Measurements from ENCODE around the gene TRAF1. TPM values are rescaled to one million over a fixed set of nuclear protein-coding genes. Genes with fewer than 3 reads are reported as not detected.

The TRAF1 gene
- total and polyA plus RNA-seq, 2 of the 13 experiments (the other 11 are each of a cell fraction or from before 2014, with no cell fraction given): 0.44 to 1.0 TPM

DNA sequence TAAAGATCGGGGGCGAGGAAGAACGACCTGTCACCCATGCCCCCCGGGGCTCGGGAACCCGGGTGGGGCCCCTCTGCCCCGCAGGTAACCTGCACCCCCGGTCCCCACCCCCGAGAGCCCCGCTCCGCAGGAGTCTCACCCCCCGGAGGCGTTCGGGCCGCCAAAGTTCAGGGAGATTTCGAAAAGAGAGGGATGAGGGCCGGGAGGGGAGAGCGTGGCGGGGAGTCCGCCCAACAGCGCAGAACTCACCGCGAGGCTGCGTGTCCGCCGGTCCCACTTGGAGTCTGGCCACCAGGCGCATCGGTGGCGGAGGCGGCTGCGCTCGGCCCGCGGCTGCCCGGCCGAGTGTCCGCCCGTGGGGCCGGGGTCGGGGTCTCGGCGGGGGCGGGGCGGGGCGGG, 49.8 kb downstream of the TRAF1 start, which contains the start of gene PHF19 (continued):
- TF ChIP-seq, protein P1, sequence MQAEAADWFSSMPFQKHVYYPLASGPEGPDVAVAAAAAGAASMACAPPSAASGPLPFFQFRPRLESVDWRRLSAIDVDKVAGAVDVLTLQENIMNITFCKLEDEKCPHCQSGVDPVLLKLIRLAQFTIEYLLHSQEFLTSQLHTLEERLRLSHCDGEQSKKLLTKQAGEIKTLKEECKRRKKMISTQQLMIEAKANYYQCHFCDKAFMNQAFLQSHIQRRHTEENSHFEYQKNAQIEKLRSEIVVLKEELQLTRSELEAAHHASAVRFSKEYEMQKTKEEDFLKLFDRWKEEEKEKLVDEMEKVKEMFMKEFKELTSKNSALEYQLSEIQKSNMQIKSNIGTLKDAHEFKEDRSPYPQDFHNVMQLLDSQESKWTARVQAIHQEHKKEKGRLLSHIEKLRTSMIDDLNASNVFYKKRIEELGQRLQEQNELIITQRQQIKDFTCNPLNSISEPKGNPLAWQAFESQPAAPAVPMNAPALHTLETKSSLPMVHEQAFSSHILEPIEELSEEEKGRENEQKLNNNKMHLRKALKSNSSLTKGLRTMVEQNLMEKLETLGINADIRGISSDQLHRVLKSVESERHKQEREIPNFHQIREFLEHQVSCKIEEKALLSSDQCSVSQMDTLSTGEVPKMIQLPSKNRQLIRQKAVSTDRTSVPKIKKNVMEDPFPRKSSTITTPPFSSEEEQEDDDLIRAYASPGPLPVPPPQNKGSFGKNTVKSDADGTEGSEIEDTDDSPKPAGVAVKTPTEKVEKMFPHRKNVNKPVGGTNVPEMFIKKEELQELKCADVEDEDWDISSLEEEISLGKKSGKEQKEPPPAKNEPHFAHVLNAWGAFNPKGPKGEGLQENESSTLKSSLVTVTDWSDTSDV (CRISPR knock-in tag; IDR thresholded peaks at IDR 0.05): no peak
- no peak for TF ChIP-seq ZNF780A (CRISPR knock-in tag; IDR thresholded peaks at IDR 0.05)
- TF ChIP-seq ZBTB21 (CRISPR knock-in tag; IDR thresholded peaks at IDR 0.05): no peak
- TF ChIP-seq HNRNPUL1 (IDR thresholded peaks at IDR 0.05; ENCODE audit: low read depth, low read length): no peak
- no peak for TF ChIP-seq HES4 (CRISPR knock-in tag; IDR thresholded peaks at IDR 0.05; ENCODE audit: borderline replicate concordance)
- TF ChIP-seq ZNF674 (CRISPR knock-in tag; IDR thresholded peaks at IDR 0.05; ENCODE audit: low read depth): no peak
- TF ChIP-seq YEATS4 (CRISPR knock-in tag; IDR thresholded peaks at IDR 0.05; ENCODE audit: borderline replicate concordance): 0 out of 2 replicates have a peak, but pooled peaks have one; percentile 38
- TF ChIP-seq, protein P2, sequence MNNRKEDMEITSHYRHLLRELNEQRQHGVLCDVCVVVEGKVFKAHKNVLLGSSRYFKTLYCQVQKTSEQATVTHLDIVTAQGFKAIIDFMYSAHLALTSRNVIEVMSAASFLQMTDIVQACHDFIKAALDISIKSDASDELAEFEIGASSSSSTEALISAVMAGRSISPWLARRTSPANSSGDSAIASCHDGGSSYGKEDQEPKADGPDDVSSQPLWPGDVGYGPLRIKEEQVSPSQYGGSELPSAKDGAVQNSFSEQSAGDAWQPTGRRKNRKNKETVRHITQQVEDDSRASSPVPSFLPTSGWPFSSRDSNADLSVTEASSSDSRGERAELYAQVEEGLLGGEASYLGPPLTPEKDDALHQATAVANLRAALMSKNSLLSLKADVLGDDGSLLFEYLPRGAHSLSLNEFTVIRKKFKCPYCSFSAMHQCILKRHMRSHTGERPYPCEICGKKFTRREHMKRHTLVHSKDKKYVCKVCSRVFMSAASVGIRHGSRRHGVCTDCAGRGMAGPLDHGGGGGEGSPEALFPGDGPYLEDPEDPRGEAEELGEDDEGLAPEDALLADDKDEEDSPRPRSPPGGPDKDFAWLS (CRISPR knock-in tag; IDR thresholded peaks at IDR 0.05; ENCODE audit: borderline replicate concordance): no peak
- TF ChIP-seq ZNF33B (CRISPR knock-in tag; IDR thresholded peaks at IDR 0.05): no peak
- TF ChIP-seq, protein P3, sequence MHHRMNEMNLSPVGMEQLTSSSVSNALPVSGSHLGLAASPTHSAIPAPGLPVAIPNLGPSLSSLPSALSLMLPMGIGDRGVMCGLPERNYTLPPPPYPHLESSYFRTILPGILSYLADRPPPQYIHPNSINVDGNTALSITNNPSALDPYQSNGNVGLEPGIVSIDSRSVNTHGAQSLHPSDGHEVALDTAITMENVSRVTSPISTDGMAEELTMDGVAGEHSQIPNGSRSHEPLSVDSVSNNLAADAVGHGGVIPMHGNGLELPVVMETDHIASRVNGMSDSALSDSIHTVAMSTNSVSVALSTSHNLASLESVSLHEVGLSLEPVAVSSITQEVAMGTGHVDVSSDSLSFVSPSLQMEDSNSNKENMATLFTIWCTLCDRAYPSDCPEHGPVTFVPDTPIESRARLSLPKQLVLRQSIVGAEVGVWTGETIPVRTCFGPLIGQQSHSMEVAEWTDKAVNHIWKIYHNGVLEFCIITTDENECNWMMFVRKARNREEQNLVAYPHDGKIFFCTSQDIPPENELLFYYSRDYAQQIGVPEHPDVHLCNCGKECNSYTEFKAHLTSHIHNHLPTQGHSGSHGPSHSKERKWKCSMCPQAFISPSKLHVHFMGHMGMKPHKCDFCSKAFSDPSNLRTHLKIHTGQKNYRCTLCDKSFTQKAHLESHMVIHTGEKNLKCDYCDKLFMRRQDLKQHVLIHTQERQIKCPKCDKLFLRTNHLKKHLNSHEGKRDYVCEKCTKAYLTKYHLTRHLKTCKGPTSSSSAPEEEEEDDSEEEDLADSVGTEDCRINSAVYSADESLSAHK (CRISPR knock-in tag; IDR thresholded peaks at IDR 0.05; ENCODE audit: borderline replicate concordance): no peak
- TF ChIP-seq ZFX (CRISPR knock-in tag; IDR thresholded peaks at IDR 0.05; ENCODE audit: low read depth): 0 out of 2 replicates have a peak, but pooled peaks have one; percentile 36
- TF ChIP-seq, protein P4, sequence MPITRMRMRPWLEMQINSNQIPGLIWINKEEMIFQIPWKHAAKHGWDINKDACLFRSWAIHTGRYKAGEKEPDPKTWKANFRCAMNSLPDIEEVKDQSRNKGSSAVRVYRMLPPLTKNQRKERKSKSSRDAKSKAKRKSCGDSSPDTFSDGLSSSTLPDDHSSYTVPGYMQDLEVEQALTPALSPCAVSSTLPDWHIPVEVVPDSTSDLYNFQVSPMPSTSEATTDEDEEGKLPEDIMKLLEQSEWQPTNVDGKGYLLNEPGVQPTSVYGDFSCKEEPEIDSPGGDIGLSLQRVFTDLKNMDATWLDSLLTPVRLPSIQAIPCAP (CRISPR knock-in tag; IDR thresholded peaks at IDR 0.05; ENCODE audit: low read depth): no peak
- TF ChIP-seq ZBTB42 (CRISPR knock-in tag; IDR thresholded peaks at IDR 0.05): no peak
- peak; percentile 57; the same call in 1 of the 2 replicates for TF ChIP-seq KDM1A (CRISPR knock-in tag; IDR thresholded peaks at IDR 0.05)
- no peak for TF ChIP-seq ZSCAN29 (CRISPR knock-in tag; conservative IDR thresholded peaks at IDR 0.05)
- peak; percentile 33; the same call in 1 of the 2 replicates for TF ChIP-seq ZFY (CRISPR knock-in tag; IDR thresholded peaks at IDR 0.05)
- peak; percentile 37; the same call in 1 of the 2 replicates for TF ChIP-seq ZNF777 (CRISPR knock-in tag; IDR thresholded peaks at IDR 0.05)
- no peak for TF ChIP-seq ZBTB1 (CRISPR knock-in tag; IDR thresholded peaks at IDR 0.05; ENCODE audit: borderline replicate concordance)
- TF ChIP-seq, protein P5, sequence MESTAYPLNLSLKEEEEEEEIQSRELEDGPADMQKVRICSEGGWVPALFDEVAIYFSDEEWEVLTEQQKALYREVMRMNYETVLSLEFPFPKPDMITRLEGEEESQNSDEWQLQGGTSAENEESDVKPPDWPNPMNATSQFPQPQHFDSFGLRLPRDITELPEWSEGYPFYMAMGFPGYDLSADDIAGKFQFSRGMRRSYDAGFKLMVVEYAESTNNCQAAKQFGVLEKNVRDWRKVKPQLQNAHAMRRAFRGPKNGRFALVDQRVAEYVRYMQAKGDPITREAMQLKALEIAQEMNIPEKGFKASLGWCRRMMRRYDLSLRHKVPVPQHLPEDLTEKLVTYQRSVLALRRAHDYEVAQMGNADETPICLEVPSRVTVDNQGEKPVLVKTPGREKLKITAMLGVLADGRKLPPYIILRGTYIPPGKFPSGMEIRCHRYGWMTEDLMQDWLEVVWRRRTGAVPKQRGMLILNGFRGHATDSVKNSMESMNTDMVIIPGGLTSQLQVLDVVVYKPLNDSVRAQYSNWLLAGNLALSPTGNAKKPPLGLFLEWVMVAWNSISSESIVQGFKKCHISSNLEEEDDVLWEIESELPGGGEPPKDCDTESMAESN (CRISPR knock-in tag; conservative IDR thresholded peaks at IDR 0.05): no peak

All from HepG2 (cell line).